Measurements from ENCODE around the gene UCHL5.

The UCHL5 gene, protein sequence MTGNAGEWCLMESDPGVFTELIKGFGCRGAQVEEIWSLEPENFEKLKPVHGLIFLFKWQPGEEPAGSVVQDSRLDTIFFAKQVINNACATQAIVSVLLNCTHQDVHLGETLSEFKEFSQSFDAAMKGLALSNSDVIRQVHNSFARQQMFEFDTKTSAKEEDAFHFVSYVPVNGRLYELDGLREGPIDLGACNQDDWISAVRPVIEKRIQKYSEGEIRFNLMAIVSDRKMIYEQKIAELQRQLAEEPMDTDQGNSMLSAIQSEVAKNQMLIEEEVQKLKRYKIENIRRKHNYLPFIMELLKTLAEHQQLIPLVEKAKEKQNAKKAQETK

DNA sequence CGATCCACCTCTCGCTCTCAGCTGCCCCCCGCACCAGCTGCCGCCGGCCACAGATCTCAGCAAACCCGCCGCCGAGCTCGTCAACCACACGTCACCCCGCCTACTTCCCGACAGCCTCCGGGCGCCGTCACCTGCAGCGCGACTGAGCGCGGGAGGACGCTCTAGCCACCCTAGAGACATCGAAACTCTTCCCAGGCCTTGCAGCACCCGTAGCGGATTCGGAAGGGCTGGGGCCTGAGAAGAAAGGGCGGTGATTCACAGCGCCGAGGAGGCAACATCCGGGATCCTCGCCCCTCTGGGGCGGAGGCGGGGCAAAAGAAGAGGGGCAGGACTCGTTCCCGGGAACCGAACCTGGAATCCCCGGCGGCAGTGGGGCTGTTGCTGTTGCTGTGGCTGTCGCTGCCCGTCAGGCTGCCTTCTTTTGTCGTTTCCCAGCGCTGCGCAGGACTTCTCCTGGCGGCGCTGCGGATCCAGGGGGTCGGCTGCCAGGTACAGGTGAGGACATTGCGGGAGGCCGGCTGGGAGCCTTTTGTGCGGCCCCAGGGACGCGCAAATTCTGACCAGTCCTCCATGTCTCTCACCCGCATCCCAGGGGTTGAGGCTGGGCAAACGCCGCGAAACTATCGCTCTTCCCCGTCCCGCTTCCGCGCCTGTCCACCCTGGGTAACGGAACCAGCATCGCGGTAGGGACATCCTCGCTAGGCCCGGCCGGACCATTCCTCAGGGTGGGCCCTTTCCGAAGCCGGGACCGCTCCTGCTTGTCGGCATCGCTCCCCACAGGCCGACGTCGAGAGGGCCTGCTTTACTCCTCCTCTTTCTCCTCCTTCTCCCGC lies at the start of gene UCHL5, which contains the start of gene RO60:
Gene UCHL5 (minus strand): TSS at position 79 of the 833 bp plus-strand sequence. CDS start 100 bp downstream, outside the sequence.
Gene RO60 (plus strand): TSS at position 331 of the 833 bp plus-strand sequence. CDS start 9,443 bp downstream, outside the sequence.
- peak; percentile 88 for DNase-seq (ENCODE audit: low spot score)

DNA sequence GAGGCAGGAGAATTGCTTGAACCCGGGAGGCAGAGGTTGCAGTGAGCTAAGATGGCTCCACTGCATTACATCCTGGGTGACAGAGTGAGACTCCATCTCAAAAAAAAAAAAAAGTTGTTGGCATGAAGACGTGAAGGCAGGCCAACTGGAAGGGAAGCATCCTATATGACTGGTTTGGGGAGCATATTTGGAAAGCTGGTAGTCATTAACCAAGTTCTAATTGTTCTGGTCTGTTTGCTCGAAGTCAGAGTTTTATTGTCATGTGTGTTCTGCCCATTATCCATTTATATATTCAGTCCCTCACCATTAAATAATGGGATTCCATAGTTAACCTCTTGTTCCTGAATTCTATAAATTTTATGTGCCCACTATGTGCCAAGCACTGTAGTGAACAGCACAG lies 49.3 kb upstream of the UCHL5 start:
- DNase-seq (ENCODE audit: low spot score) = no peak

GRCh38 chr1:193105821-193106177 lies 46.6 kb upstream of the UCHL5 start:
- DNase-seq (ENCODE audit: low spot score) = no peak

GRCh38 chr1:193104907-193105820 lies 46.0 kb upstream of the UCHL5 start, which contains the start of gene GLRX2:
Gene GLRX2, minus strand, starts transcription at chr1:193105414. Its CDS starts 32 bp downstream, at chr1:193105382.
- peak; percentile 79 for DNase-seq (ENCODE audit: low spot score)

DNA sequence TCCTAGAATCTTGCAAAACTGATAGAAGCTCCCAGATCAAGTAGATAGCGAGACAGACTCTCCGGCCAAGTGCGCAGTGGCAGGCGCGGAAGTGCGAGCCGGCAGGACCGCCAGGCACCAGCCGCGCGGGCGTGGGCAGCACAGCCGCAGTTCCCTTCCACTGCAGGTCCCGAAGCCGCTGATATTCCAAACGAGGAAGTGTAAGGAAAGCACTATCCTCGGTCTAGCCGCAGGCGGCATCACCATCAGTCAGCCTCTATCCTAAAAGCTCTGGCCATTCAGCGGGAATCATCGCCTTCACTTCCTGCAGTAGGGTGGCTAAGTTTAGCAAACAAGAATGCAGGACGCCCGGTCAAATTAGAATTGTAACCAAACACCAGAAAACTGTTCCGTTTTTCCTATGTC lies 45.3 kb upstream of the UCHL5 start:
- DNase-seq (ENCODE audit: low spot score) = peak; percentile 39

- DNase-seq (ENCODE audit: low spot score) = no peak
Measured at GRCh38 chr1:193103759-193104501, 44.8 kb upstream of the UCHL5 start.

GRCh38 chr1:193102662-193103061 lies 43.5 kb upstream of the UCHL5 start:
- DNase-seq (ENCODE audit: low spot score) = no peak

- DNase-seq (ENCODE audit: low spot score) = no peak
Measured at GRCh38 chr1:193094112-193094511, 35.0 kb upstream of the UCHL5 start.

GRCh38 chr1:193090865-193091264 lies 31.7 kb upstream of the UCHL5 start:
- no peak for DNase-seq (ENCODE audit: low spot score)

DNA sequence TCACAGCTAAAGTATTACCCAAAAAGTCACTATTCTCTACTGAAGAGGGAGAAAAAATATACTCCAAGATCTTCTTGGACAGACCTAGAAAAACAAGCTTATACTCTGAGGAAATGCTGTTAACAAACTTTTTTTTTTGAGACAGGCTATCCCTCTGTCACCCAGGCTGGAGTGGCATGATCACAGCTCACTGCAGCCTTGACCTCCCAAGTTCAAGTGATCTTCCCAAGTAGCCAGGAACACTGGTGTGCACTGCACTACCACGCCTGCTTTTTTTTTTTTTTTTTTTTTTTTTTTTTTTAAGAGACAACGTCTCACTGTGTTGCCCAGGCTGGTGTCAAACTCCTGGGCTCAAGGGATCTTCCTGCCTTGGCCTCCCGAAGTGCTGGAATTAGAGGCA lies 28.7 kb upstream of the UCHL5 start:
- DNase-seq (ENCODE audit: low spot score) = no peak

- DNase-seq (ENCODE audit: low spot score) = no peak
Measured at GRCh38 chr1:193086342-193086741, 27.2 kb upstream of the UCHL5 start.

- DNase-seq (ENCODE audit: low spot score) = no peak
Measured at GRCh38 chr1:193085263-193085662, 26.1 kb upstream of the UCHL5 start.

GRCh38 chr1:193083365-193084088 lies 24.4 kb upstream of the UCHL5 start:
- peak; percentile 20 for DNase-seq (ENCODE audit: low spot score)

GRCh38 chr1:193079187-193079586 lies 20.0 kb upstream of the UCHL5 start:
- no peak for DNase-seq (ENCODE audit: low spot score)

DNA sequence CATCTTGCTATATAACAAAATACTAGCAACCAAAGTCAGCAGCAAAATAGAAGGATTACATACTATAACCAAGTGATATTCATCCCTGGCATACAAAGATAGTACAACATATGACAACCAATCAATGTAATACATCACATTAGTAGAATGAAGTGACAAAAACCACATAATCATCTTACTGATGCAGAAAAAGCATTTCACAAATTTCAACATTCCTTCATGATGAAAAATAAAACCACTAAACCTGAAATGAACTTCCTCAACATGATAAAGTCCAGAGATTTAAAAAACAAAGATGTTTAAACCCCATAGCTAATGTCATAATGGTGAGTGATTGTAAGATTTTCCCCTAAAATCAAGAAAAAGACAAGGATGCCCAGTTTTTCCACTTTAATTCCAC lies 18.8 kb upstream of the UCHL5 start:
- no peak for DNase-seq (ENCODE audit: low spot score)

GRCh38 chr1:193070942-193071341 lies 11.8 kb upstream of the UCHL5 start:
- no peak for DNase-seq (ENCODE audit: low spot score)

DNA sequence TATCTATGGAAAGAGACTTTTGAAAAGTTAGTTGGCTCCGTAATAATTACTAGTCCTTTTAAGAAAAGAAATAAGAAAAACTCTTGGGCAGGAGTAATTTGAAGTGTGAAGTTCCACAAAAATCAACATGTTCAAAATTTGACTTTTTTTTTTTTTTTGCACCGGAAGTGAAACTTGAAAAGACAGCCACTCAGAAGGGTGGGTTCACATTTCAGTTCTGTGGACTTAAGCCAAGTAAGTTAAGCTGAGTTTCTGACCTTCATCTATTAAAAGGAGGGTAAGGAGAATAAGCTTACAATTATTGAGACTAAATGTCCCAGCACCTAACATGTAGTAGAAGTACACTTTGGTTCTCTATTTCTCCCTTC lies 11.2 kb upstream of the UCHL5 start:
- DNase-seq (ENCODE audit: low spot score) = no peak

GRCh38 chr1:193069748-193070385 lies 10.7 kb upstream of the UCHL5 start:
- DNase-seq (ENCODE audit: low spot score) = no peak

GRCh38 chr1:193068013-193068412 lies 8.9 kb upstream of the UCHL5 start:
- DNase-seq (ENCODE audit: low spot score) = no peak

DNA sequence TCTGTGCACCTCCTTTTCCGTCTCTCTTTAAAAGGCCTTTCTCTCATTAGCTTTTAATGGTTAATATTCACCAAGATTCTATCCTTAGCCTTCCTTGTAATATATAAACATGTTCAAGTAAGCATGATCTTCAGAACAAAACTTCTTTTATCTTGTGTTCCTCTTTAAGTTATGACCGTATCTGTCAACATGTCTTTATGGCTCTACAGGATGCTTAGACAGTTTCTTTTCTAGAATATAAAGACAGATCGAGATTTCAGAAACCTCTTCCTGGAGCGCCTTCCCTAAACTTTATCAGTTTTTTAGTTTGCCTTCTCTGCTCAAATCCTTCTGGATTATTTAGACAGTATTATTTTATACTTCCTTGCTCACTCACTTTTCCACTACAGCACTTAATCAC lies 7.4 kb upstream of the UCHL5 start:
- DNase-seq (ENCODE audit: low spot score) = no peak

All from germinal center (tissue), 1 donor.